K562 (cell line): Measurements from ENCODE around the gene SYPL2. TPM values are rescaled to one million over a fixed set of nuclear protein-coding genes. Genes with fewer than 3 reads are reported as not detected.

ENCODE experiments used
- ATAC-seq: fragments of 200-7000 bp; cut with Tn5 transposase; 3 replicates; pipeline ENCODE4 v1.9.1; 2020; ENCODE audit warnings: moderate library complexity
- BruUV-seq: library from RNA; stranded (reverse); fragments of 400-500 nt; replicated peaks from 2 replicates; lab custom pipeline; 2021; lab: Mats Ljungman, UMichigan
- CTCF ChIA-PET: fragments of 300-600 bp; formaldehyde crosslinking; extraction: SDS; loops from one replicate; lab custom pipeline; 2021; ENCODE audit warnings: low intra/inter-chr PET ratio; lab: Yijun Ruan, JAX
- POLR2A ChIA-PET: fragments of 300-600, 350-650 bp; sonication (Branson Sonifier 250); formaldehyde crosslinking; extraction: SDS; loops from one replicate; lab custom pipeline; 2021; ENCODE audit warnings: antibody characterized with exemption, inconsistent platforms; lab: Yijun Ruan, JAX
- DNase-seq, 4 experiments: peaks; one replicate each; pipeline versions ENCODE4 v3.0.0 to v3.0.0-alpha.2; 2011 to 2018; ENCODE audit warnings: low spot score in 3 of 4, mixed read lengths in 3 of 4; ENCODE audit errors: extremely low read depth in 1 of 4
- FAIRE-seq: peaks from 2 replicates; lab custom pipeline; 2011; peaks lifted over from hg19 to GRCh38; lab: Jason Lieb, UNC
- H2AFZ ChIP-seq: 2 replicates; pipeline ENCODE4 v1.6.0; 2011; ENCODE audit warnings: low read depth, low read length, control low read depth, inconsistent platforms
- H3K27ac ChIP-seq: fragments of 200-600 bp; 3 replicates; pipeline ENCODE4 v1.8.0; 2011; ENCODE audit warnings: low read depth, mild to moderate bottlenecking, control low read depth, inconsistent platforms, low read length, moderate library complexity, mixed read lengths; ENCODE audit errors: extremely low read depth
- H3K27me3 ChIP-seq, 2 experiments: fragments of 300-600 bp in 1 of 2; 2 replicates in 1 of 2; 3 replicates in 1 of 2; pipeline versions ENCODE4 v1.6.0 to v1.8.0; 2011; ENCODE audit warnings: inconsistent platforms in 2 of 2, low read length in 2 of 2, mild to moderate bottlenecking in 1 of 2, mixed read lengths in 1 of 2, moderate library complexity in 1 of 2; ENCODE audit not compliant: control insufficient read depth in 2 of 2, insufficient read depth in 2 of 2
- H3K36me3 ChIP-seq: fragments of 300-600 bp; 3 replicates; pipeline ENCODE4 v1.8.0; 2011; ENCODE audit warnings: mild to moderate bottlenecking, low read length, inconsistent platforms; ENCODE audit not compliant: control insufficient read depth, insufficient read depth
- H3K4me1 ChIP-seq, 2 experiments: fragments of 200-600 bp in 1 of 2; replicated peaks in 1 of 2; 2 replicates in 1 of 2; 3 replicates in 1 of 2; pipeline versions ENCODE4 v1.5.1 to v1.8.0; 2011; ENCODE audit warnings: inconsistent platforms in 2 of 2, low read length in 2 of 2, mild to moderate bottlenecking in 1 of 2, mixed read lengths in 1 of 2, moderate library complexity in 1 of 2; ENCODE audit not compliant: control insufficient read depth in 2 of 2, insufficient read depth in 2 of 2
- H3K4me2 ChIP-seq: 2 replicates; pipeline ENCODE4 v1.6.1; 2011; ENCODE audit warnings: low read length, control low read depth, inconsistent platforms, mixed read lengths; ENCODE audit not compliant: insufficient read depth
- H3K4me3 ChIP-seq: fragments of 200-600 bp; sonication (generic), shearing (Covaris generic); 2 replicates; pipeline ENCODE4 v1.5.1; 2016; ENCODE audit warnings: control low read depth, inconsistent platforms
- H3K79me2 ChIP-seq: fragments of 200-600 bp; 3 replicates; pipeline ENCODE4 v1.8.0; 2011; ENCODE audit warnings: low read length, inconsistent platforms; ENCODE audit not compliant: control insufficient read depth, insufficient read depth
- H3K9ac ChIP-seq, 2 experiments: 2 replicates each; pipeline versions ENCODE4 v1.6.0 to v1.6.1; 2011; ENCODE audit warnings: low read depth in 2 of 2, low read length in 2 of 2, control low read depth in 1 of 2, inconsistent platforms in 1 of 2, mild to moderate bottlenecking in 1 of 2, mixed read lengths in 1 of 2; ENCODE audit not compliant: insufficient read depth in 1 of 2
- H3K9me1 ChIP-seq: one replicate; pipeline ENCODE4 v1.6.0; 2011; ENCODE audit warnings: inconsistent platforms, mild to moderate bottlenecking, low read length, moderate library complexity; ENCODE audit not compliant: control insufficient read depth, insufficient read depth
- H3K9me3 ChIP-seq: replicated peaks from 2 replicates; pipeline ENCODE4 v1.5.1; 2011; ENCODE audit warnings: low read depth, low read length, inconsistent platforms; ENCODE audit not compliant: control insufficient read depth, insufficient read depth
- H4K20me1 ChIP-seq: replicated peaks from 2 replicates; pipeline ENCODE4 v1.6.1; 2011; ENCODE audit warnings: low read length, inconsistent platforms, mixed read lengths; ENCODE audit not compliant: control insufficient read depth, insufficient read depth
- CREBBP ChIP-seq: IDR thresholded peaks from one replicate; pipeline ENCODE4 v1.6.1; 2012; ENCODE audit warnings: low read depth, mild to moderate bottlenecking, control low read depth, inconsistent platforms, low read length
- HNRNPK ChIP-seq: fragments of 200-400 bp; formaldehyde crosslinking; IDR thresholded peaks from one replicate; pipeline ENCODE4 v1.6.1; 2018; ENCODE audit warnings: mild to moderate bottlenecking, low read depth, low read length; ENCODE audit not compliant: poor library complexity, severe bottlenecking
- NCOA4 ChIP-seq: fragments of 450-650 bp; IDR thresholded peaks from 2 replicates; pipeline ENCODE4 v1.6.1; 2018; ENCODE audit warnings: mild to moderate bottlenecking; ENCODE audit not compliant: partially characterized antibody
- POLR2H ChIP-seq: IDR thresholded peaks from 2 replicates; pipeline ENCODE4 v1.6.1; 2016; ENCODE audit warnings: missing genetic modification characterization, low read depth, mild to moderate bottlenecking, control low read depth, missing compliant biosample characterization, moderate library complexity
- RAD21 ChIP-seq, 2 experiments: fragments of 250-450 bp in 1 of 2; fragments of 450-650 bp in 1 of 2; sonication (Bioruptor Pico) in 1 of 2; formaldehyde crosslinking in 1 of 2; IDR thresholded peaks in 1 of 2; conservative IDR thresholded peaks in 1 of 2; 2 replicates each; pipeline versions ENCODE4 v1.4.0 to v1.8.0; 2020 to 2022; ENCODE audit warnings: mild to moderate bottlenecking in 2 of 2, moderate library complexity in 1 of 2
- RNF2 ChIP-seq: sonication (generic); IDR thresholded peaks from 2 replicates; pipeline ENCODE4 v1.6.1; 2016
- SIN3A ChIP-seq, 2 experiments: fragments of 150-350 bp in 1 of 2; IDR thresholded peaks; 2 replicates each; pipeline ENCODE4 v1.6.1; 2011 to 2016; ENCODE audit warnings: borderline replicate concordance in 2 of 2, low read depth in 2 of 2, low read length in 2 of 2, mild to moderate bottlenecking in 2 of 2, moderate library complexity in 2 of 2; ENCODE audit not compliant: control insufficient read depth in 1 of 2
- SIN3B ChIP-seq: fragments of 450-650 bp; IDR thresholded peaks from 2 replicates; pipeline ENCODE4 v1.6.1; 2017; ENCODE audit warnings: low read depth, mild to moderate bottlenecking, moderate library complexity
- TGIF2 ChIP-seq: sonication (generic); formaldehyde crosslinking; IDR thresholded peaks from 2 replicates; pipeline ENCODE4 v1.8.1; 2022; ENCODE audit warnings: mild to moderate bottlenecking, missing genetic modification reagents, moderate library complexity
- YY1 ChIP-seq, 3 experiments: IDR thresholded peaks; 2 replicates each; pipeline ENCODE4 v1.6.1; 2011; ENCODE audit warnings: low read length in 2 of 3, mild to moderate bottlenecking in 2 of 3, moderate library complexity in 2 of 3, borderline replicate concordance in 1 of 3, control low read depth in 1 of 3, low read depth in 1 of 3; ENCODE audit not compliant: insufficient read depth in 3 of 3, insufficient replicate concordance in 2 of 3, control insufficient read depth in 1 of 3, insufficient read length in 1 of 3; ENCODE audit errors: extremely low read depth in 1 of 3
- ZNF584 ChIP-seq: fragments of 200-800 bp; sonication (Bioruptor generic); IDR thresholded peaks from 2 replicates; pipeline ENCODE4 v1.6.1; 2016; ENCODE audit warnings: low read depth, mild to moderate bottlenecking, missing genetic modification characterization, missing compliant biosample characterization
- WGBS: fragments of 100-300 bp; shearing (Covaris generic); methylation state at CpG from one replicate; pipeline ENCODE4 v1.1.6; 2016; ENCODE audit warnings: low coverage, mixed read lengths; ENCODE audit not compliant: insufficient coverage; ENCODE audit errors: missing lambda C conversion rate; 5-methylcytosine and 5-hydroxymethylcytosine counted together
- in situ Hi-C: fragments of 300-500 bp; cut with MboI; formaldehyde crosslinking; loops from 4 replicates; pipeline ENCODE4 v1.15.0; 2018; ENCODE audit warnings: inconsistent platforms, mixed read lengths
- intact Hi-C: fragments of 100-400 bp; cut with micrococcal nuclease; formaldehyde crosslinking; loops from 2 replicates; pipeline ENCODE4 v1.14.2; 2022
- polyA plus RNA-seq, 8 experiments: library from polyadenylated mRNA; depleted of rRNA in 4 of 8; stranded (reverse) in 5 of 8; unstranded in 3 of 8; fragments of >200 nt; fragmentation: Nextera tagmentation in 2 of 8; fragmentation: Illumina TruSeq in 1 of 8; extraction: Ambion mirVana in 2 of 8; extraction: Trizol in 1 of 8; gene quantifications; 2 replicates each; pipeline versions ENCODE4 v1.2.1 to v1.2.3, GENCODE V29; 2011 to 2014; ENCODE audit warnings: inconsistent platforms in 1 of 8, missing spikeins in 1 of 8
- total RNA-seq, 7 experiments: library from RNA; depleted of rRNA in 6 of 7; stranded (reverse); fragments of >200 nt in 6 of 7; fragmentation: Illumina TruSeq in 2 of 7; extraction: Trizol in 2 of 7; gene quantifications; 2 replicates each; pipeline versions ENCODE4 v1.2.1 to v1.2.3, GENCODE V29; 2011 to 2021; ENCODE audit warnings: low replicate concordance in 1 of 7
- TF ChIP-seq, protein P1 (sequence below): fragments of 250-450 bp; sonication (Bioruptor Pico); IDR thresholded peaks from 2 replicates; pipeline ENCODE4 v1.4.0; 2020; ENCODE audit warnings: mild to moderate bottlenecking, moderate library complexity, borderline replicate concordance
- TF ChIP-seq, protein P2 (sequence below): sonication (generic); formaldehyde crosslinking; IDR thresholded peaks from 2 replicates; pipeline ENCODE4 v1.8.1; 2023; ENCODE audit warnings: missing genetic modification reagents, mild to moderate bottlenecking, borderline replicate concordance

The SYPL2 gene
- total and polyA plus RNA-seq, 9 of the 15 experiments (the other 6 are each of a cell fraction or from before 2014, with no cell fraction given): 0.03 to 0.20 (median 0.07) TPM; not detected in 2

DNA sequence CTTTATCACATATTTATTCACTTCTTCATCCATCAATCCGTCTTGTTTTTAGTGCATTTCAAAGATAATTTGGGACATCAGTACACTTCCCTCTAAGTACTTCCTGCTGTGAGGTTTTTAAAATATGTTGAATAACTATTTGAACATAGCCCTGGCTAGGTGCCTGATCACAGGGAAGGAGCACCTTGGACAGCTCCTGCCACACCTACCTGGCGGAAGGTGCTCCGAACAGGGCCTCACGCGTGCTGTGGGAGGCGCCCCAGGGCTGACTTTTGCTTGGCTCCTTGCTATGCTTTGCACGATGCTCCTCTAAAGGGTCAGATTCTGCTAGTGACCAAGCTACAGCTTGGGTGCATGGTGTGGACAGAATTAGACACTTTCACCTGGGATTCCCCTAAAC, 12.5 kb downstream of the SYPL2 start:
- Histone ChIP-seq H3K36me3 (no peaks in the 10 kb centered on the region), H3K4me3 (no peak overlapping the region), H3K27ac (no peak overlapping the region), H3K9ac (no peak overlapping the region), H2AFZ (no peak overlapping the region), H4K20me1 (0 out of 2 replicates have a peak, but pooled peaks cover 4% of the 10 kb centered on the region), H3K79me2 (no peaks in the 10 kb centered on the region), H3K27me3 (peaks cover 43 to 72% of the 10 kb centered on the region in 2 experiments), H3K9me3 (no peaks in the 10 kb centered on the region), H3K9me1 (no peaks in the 10 kb centered on the region), H3K4me1 (peaks cover 10 to 18% of the 10 kb centered on the region in 2 experiments; a peak in 4 of 5 replicates), H3K4me2 (no peak overlapping the region)
- ChIA-PET POLR2A (interaction anchor here (0.5 to 1.1 kb wide), 5 partner anchors 10 to 25 kb away, joined by 3 to 4 read pairs (median 4); no protein-coding TSS in a partner anchor), CTCF (no interaction called here)
- 3% methylated on average over 7 of the region's 7 CpGs for WGBS
- ATAC-seq (peak; percentile 74), FAIRE-seq (no peak), DNase-seq (peak; percentile 55 to 72 (median 69))
- in situ Hi-C loops (no loop called here), intact Hi-C loops (no loop called here)
- no TSS peak for BruUV-seq
- TF ChIP-seq YY1 (IDR thresholded peaks at IDR 0.05; ENCODE audit: borderline replicate concordance in 1 of 3, control insufficient read depth in 1 of 3, extremely low read depth in 1 of 3, insufficient read depth in 3 of 3, insufficient read length in 1 of 3, insufficient replicate concordance in 2 of 3, low read depth in 1 of 3, low read length in 2 of 3): no peak
- no peak for TF ChIP-seq CREBBP
- no peak for TF ChIP-seq HNRNPK
- TF ChIP-seq RNF2: no peak
- no peak for TF ChIP-seq NCOA4
- TF ChIP-seq SIN3A (IDR thresholded peaks at IDR 0.05; ENCODE audit: borderline replicate concordance in 2 of 2, control insufficient read depth in 1 of 2, low read depth in 2 of 2, low read length in 2 of 2): peak; percentile 84 to 95; a peak in 2 of 4 replicates
- TF ChIP-seq TGIF2: no peak
- TF ChIP-seq SIN3B: no peak
- TF ChIP-seq ZNF584: no peak
- TF ChIP-seq POLR2H (tag): no peak
- TF ChIP-seq RAD21 (CRISPR knock-in tag; conservative IDR thresholded peaks at IDR 0.05 in 1 of 2, IDR thresholded peaks at IDR 0.05 in 1 of 2): peak in 1 of 2 experiments; percentile 25; a peak in 1 of 4 replicates
- TF ChIP-seq, protein P1, sequence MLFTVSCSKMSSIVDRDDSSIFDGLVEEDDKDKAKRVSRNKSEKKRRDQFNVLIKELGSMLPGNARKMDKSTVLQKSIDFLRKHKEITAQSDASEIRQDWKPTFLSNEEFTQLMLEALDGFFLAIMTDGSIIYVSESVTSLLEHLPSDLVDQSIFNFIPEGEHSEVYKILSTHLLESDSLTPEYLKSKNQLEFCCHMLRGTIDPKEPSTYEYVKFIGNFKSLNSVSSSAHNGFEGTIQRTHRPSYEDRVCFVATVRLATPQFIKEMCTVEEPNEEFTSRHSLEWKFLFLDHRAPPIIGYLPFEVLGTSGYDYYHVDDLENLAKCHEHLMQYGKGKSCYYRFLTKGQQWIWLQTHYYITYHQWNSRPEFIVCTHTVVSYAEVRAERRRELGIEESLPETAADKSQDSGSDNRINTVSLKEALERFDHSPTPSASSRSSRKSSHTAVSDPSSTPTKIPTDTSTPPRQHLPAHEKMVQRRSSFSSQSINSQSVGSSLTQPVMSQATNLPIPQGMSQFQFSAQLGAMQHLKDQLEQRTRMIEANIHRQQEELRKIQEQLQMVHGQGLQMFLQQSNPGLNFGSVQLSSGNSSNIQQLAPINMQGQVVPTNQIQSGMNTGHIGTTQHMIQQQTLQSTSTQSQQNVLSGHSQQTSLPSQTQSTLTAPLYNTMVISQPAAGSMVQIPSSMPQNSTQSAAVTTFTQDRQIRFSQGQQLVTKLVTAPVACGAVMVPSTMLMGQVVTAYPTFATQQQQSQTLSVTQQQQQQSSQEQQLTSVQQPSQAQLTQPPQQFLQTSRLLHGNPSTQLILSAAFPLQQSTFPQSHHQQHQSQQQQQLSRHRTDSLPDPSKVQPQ (CRISPR knock-in tag): no peak
- TF ChIP-seq, protein P2, sequence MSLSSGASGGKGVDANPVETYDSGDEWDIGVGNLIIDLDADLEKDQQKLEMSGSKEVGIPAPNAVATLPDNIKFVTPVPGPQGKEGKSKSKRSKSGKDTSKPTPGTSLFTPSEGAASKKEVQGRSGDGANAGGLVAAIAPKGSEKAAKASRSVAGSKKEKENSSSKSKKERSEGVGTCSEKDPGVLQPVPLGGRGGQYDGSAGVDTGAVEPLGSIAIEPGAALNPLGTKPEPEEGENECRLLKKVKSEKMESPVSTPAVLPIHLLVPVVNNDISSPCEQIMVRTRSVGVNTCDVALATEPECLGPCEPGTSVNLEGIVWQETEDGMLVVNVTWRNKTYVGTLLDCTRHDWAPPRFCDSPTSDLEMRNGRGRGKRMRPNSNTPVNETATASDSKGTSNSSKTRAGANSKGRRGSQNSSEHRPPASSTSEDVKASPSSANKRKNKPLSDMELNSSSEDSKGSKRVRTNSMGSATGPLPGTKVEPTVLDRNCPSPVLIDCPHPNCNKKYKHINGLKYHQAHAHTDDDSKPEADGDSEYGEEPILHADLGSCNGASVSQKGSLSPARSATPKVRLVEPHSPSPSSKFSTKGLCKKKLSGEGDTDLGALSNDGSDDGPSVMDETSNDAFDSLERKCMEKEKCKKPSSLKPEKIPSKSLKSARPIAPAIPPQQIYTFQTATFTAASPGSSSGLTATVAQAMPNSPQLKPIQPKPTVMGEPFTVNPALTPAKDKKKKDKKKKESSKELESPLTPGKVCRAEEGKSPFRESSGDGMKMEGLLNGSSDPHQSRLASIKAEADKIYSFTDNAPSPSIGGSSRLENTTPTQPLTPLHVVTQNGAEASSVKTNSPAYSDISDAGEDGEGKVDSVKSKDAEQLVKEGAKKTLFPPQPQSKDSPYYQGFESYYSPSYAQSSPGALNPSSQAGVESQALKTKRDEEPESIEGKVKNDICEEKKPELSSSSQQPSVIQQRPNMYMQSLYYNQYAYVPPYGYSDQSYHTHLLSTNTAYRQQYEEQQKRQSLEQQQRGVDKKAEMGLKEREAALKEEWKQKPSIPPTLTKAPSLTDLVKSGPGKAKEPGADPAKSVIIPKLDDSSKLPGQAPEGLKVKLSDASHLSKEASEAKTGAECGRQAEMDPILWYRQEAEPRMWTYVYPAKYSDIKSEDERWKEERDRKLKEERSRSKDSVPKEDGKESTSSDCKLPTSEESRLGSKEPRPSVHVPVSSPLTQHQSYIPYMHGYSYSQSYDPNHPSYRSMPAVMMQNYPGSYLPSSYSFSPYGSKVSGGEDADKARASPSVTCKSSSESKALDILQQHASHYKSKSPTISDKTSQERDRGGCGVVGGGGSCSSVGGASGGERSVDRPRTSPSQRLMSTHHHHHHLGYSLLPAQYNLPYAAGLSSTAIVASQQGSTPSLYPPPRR: no peak
